Memory B cell (primary cell): ENCODE data around the gene IQSEC1.

Experiments
- ATAC-seq: fragments of 150-1000 bp; cut with Tn5 transposase; 2 replicates; pipeline ENCODE4 v1.10.0; 2021; ENCODE audit warnings: low read depth, mild to moderate bottlenecking, moderate library complexity
- DNase-seq, 2 donors: peaks; one replicate each; pipeline ENCODE4 v3.0.0; 2022; ENCODE audit warnings: low spot score in 2 of 2
- H3K27ac Mint-ChIP-seq: one replicate; pipeline ENCODE4 v1.8.0; 2022; ENCODE audit warnings: mild to moderate bottlenecking, moderate library complexity, mixed read lengths
- H3K27me3 Mint-ChIP-seq: one replicate; pipeline ENCODE4 v1.8.0; 2022; ENCODE audit warnings: mixed read lengths
- H3K36me3 Mint-ChIP-seq: one replicate; pipeline ENCODE4 v1.8.0; 2022; ENCODE audit warnings: mild to moderate bottlenecking, mixed read lengths
- H3K4me1 Mint-ChIP-seq: one replicate; pipeline ENCODE4 v1.8.0; 2022; ENCODE audit warnings: mixed read lengths
- H3K4me3 Mint-ChIP-seq: one replicate; pipeline ENCODE4 v1.8.0; 2022; ENCODE audit warnings: mild to moderate bottlenecking, moderate library complexity, mixed read lengths
- H3K9me3 Mint-ChIP-seq: one replicate; pipeline ENCODE4 v1.8.0; 2022; ENCODE audit warnings: mixed read lengths

IQSEC1 gene

GRCh38 chr3:13016083-13016720, 57.0 kb downstream of the IQSEC1 start:
- peak; percentile 33 for ATAC-seq
- Mint-ChIP-seq H3K36me3 (peaks cover 14% of the 10 kb centered on the region), H3K4me3 (peak overlapping the region; percentile 86), H3K27ac (peak overlapping the region; percentile 96), H3K27me3 (no peaks in the 10 kb centered on the region), H3K4me1 (peaks cover 62% of the 10 kb centered on the region), H3K9me3 (no peaks in the 10 kb centered on the region)
- DNase-seq: peak; percentile 57 to 69

GRCh38 chr3:13015286-13016082, 57.7 kb downstream of the IQSEC1 start:
- H3K27me3 Mint-ChIP-seq: no peaks in the 10 kb centered on the region
- H3K4me1 Mint-ChIP-seq: peaks cover 64% of the 10 kb centered on the region
- DNase-seq: peak; percentile 68 to 69
- peak overlapping the region; percentile 86 for H3K4me3 Mint-ChIP-seq
- peak; percentile 52 for ATAC-seq
- no peaks in the 10 kb centered on the region for H3K9me3 Mint-ChIP-seq
- peaks cover 16% of the 10 kb centered on the region for H3K36me3 Mint-ChIP-seq
- H3K27ac Mint-ChIP-seq: peak overlapping the region; percentile 96

GRCh38 chr3:13014755-13015285, 58.4 kb downstream of the IQSEC1 start:
- H3K9me3 Mint-ChIP-seq: no peaks in the 10 kb centered on the region
- H3K27ac Mint-ChIP-seq: peak overlapping the region; percentile 96
- DNase-seq (no peak), ATAC-seq (peak; percentile 0)
- H3K4me1 Mint-ChIP-seq: peaks cover 66% of the 10 kb centered on the region
- no peaks in the 10 kb centered on the region for H3K27me3 Mint-ChIP-seq
- peak overlapping the region; percentile 86 for H3K4me3 Mint-ChIP-seq
- H3K36me3 Mint-ChIP-seq: peaks cover 15% of the 10 kb centered on the region

- ATAC-seq: no peak
- no peaks in the 10 kb centered on the region for H3K9me3 Mint-ChIP-seq
- peaks cover 70% of the 10 kb centered on the region for H3K4me1 Mint-ChIP-seq
- no peak for DNase-seq
- peak overlapping the region; percentile 96 for H3K27ac Mint-ChIP-seq
- peaks cover 15% of the 10 kb centered on the region for H3K36me3 Mint-ChIP-seq
- peak overlapping the region; percentile 86 for H3K4me3 Mint-ChIP-seq
- no peaks in the 10 kb centered on the region for H3K27me3 Mint-ChIP-seq
Measured at GRCh38 chr3:13013994-13014754, 59.1 kb downstream of the IQSEC1 start.

- no peak for ATAC-seq
Measured at GRCh38 chr3:13013566-13013965, 59.7 kb downstream of the IQSEC1 start.

GRCh38 chr3:13013151-13013561, 60.1 kb downstream of the IQSEC1 start:
- Mint-ChIP-seq H3K27me3 (no peaks in the 10 kb centered on the region), H3K27ac (peak overlapping the region; percentile 96), H3K9me3 (no peaks in the 10 kb centered on the region), H3K4me3 (peak overlapping the region; percentile 86), H3K4me1 (peaks cover 72% of the 10 kb centered on the region), H3K36me3 (peaks cover 20% of the 10 kb centered on the region)
- no peak for ATAC-seq
- DNase-seq: no peak

More at GRCh38 chr3:13013566-13013965, 59.7 kb downstream of the IQSEC1 start:
- Mint-ChIP-seq H3K9me3 (no peaks in the 10 kb centered on the region), H3K27ac (peak overlapping the region; percentile 96), H3K4me3 (peak overlapping the region; percentile 86), H3K36me3 (peaks cover 16% of the 10 kb centered on the region), H3K4me1 (peaks cover 71% of the 10 kb centered on the region), H3K27me3 (no peaks in the 10 kb centered on the region)
- DNase-seq: no peak

- Mint-ChIP-seq H3K36me3 (peaks cover 16% of the 10 kb centered on the region), H3K4me3 (peak overlapping the region; percentile 67), H3K9me3 (no peaks in the 10 kb centered on the region), H3K27me3 (no peaks in the 10 kb centered on the region), H3K4me1 (peaks cover 74% of the 10 kb centered on the region), H3K27ac (peak overlapping the region; percentile 96)
- peak in 1 of 2 donors; percentile 50 for DNase-seq
- peak; percentile 39 for ATAC-seq
Measured at GRCh38 chr3:13012221-13012691, 61.0 kb downstream of the IQSEC1 start.

GRCh38 chr3:13011573-13012220, 61.5 kb downstream of the IQSEC1 start:
- Mint-ChIP-seq H3K27me3 (no peaks in the 10 kb centered on the region), H3K36me3 (peaks cover 13% of the 10 kb centered on the region), H3K4me3 (peak overlapping the region; percentile 73), H3K4me1 (peaks cover 73% of the 10 kb centered on the region), H3K9me3 (no peaks in the 10 kb centered on the region), H3K27ac (peak overlapping the region; percentile 96)
- DNase-seq (peak; percentile 65 to 88), ATAC-seq (peak; percentile 64)

- Mint-ChIP-seq H3K27ac (peak overlapping the region; percentile 96), H3K27me3 (no peaks in the 10 kb centered on the region), H3K9me3 (no peaks in the 10 kb centered on the region), H3K4me1 (peaks cover 69% of the 10 kb centered on the region), H3K36me3 (peaks cover 14% of the 10 kb centered on the region), H3K4me3 (peak overlapping the region; percentile 73)
- DNase-seq (no peak), ATAC-seq (no peak)
Measured at GRCh38 chr3:13010780-13011572, 62.3 kb downstream of the IQSEC1 start.

- Mint-ChIP-seq H3K4me1 (peaks cover 75% of the 10 kb centered on the region), H3K27ac (peak overlapping the region; percentile 96), H3K4me3 (peak overlapping the region; percentile 79), H3K9me3 (no peaks in the 10 kb centered on the region), H3K27me3 (no peaks in the 10 kb centered on the region), H3K36me3 (peaks cover 14% of the 10 kb centered on the region)
- no peak for ATAC-seq
- DNase-seq: no peak
Measured at GRCh38 chr3:13009946-13010315, 63.3 kb downstream of the IQSEC1 start.

GRCh38 chr3:13009132-13009945, 63.9 kb downstream of the IQSEC1 start:
- peak; percentile 70 to 78 for DNase-seq
- Mint-ChIP-seq H3K4me1 (peaks cover 76% of the 10 kb centered on the region), H3K27me3 (no peaks in the 10 kb centered on the region), H3K4me3 (peak overlapping the region; percentile 79), H3K9me3 (no peaks in the 10 kb centered on the region), H3K27ac (peak overlapping the region; percentile 96), H3K36me3 (peaks cover 14% of the 10 kb centered on the region)
- peak; percentile 48 for ATAC-seq
